SK-N-SH treated with all-trans-retinoic acid at 6 μM for 48 hours (cell line): ENCODE measurements around the gene HIP1.

Experiments
- ATAC-seq: fragments of 200-7000 bp; cut with Tn5 transposase; 3 replicates; pipeline ENCODE4 v1.9.1; 2020; ENCODE audit warnings: mild to moderate bottlenecking, moderate library complexity
- ARNTL ChIP-seq: fragments of 450-650 bp; formaldehyde crosslinking; IDR thresholded peaks from 2 replicates; pipeline ENCODE4 v1.5.0; 2020; ENCODE audit warnings: low read depth, mild to moderate bottlenecking, moderate library complexity, borderline replicate concordance
- BACH2 ChIP-seq: fragments of 250-450 bp; sonication (Bioruptor Pico); IDR thresholded peaks from 2 replicates; pipeline ENCODE4 v1.9.0; 2021; ENCODE audit warnings: mild to moderate bottlenecking, borderline replicate concordance
- CSDC2 ChIP-seq: fragments of 250-450 bp; sonication (Bioruptor Pico); IDR thresholded peaks from 2 replicates; pipeline ENCODE4 v1.5.0; 2020; ENCODE audit warnings: mild to moderate bottlenecking, moderate library complexity
- CSRNP3 ChIP-seq: fragments of 250-450 bp; sonication (Bioruptor Pico); IDR thresholded peaks from 2 replicates; pipeline ENCODE4 v1.5.1; 2021; ENCODE audit warnings: mild to moderate bottlenecking, moderate library complexity
- ESRRG ChIP-seq: fragments of 250-450 bp; sonication (Bioruptor Pico); IDR thresholded peaks from 2 replicates; pipeline ENCODE4 v1.6.1; 2021; ENCODE audit warnings: mild to moderate bottlenecking
- GLIS3 ChIP-seq: fragments of 250-450 bp; sonication (Bioruptor Pico); IDR thresholded peaks from 2 replicates; pipeline ENCODE4 v1.5.0; 2020; ENCODE audit warnings: mild to moderate bottlenecking, moderate library complexity
- OSR1 ChIP-seq: fragments of 250-450 bp; sonication (Bioruptor Pico); IDR thresholded peaks from 2 replicates; pipeline ENCODE4 v1.8.0; 2022; ENCODE audit warnings: moderate library complexity, mild to moderate bottlenecking, inconsistent platforms
- PATZ1 ChIP-seq: fragments of 250-450 bp; sonication (Bioruptor Pico); IDR thresholded peaks from 2 replicates; pipeline ENCODE4 v1.8.0; 2020; ENCODE audit warnings: mild to moderate bottlenecking, moderate library complexity, borderline replicate concordance
- POU6F1 ChIP-seq: fragments of 250-450 bp; sonication (Bioruptor Pico); IDR thresholded peaks from 2 replicates; pipeline ENCODE4 v1.8.0; 2021; ENCODE audit warnings: low read depth, mild to moderate bottlenecking, moderate library complexity, borderline replicate concordance
- PPARA ChIP-seq: fragments of 250-450 bp; sonication (Bioruptor Pico); IDR thresholded peaks from 2 replicates; pipeline ENCODE4 v1.5.0; 2020; ENCODE audit warnings: mild to moderate bottlenecking, borderline replicate concordance
- RARB ChIP-seq: fragments of 250-450 bp; sonication (Bioruptor Pico); IDR thresholded peaks from 2 replicates; pipeline ENCODE4 v1.8.0; 2021; ENCODE audit warnings: mild to moderate bottlenecking, moderate library complexity
- SNAI2 ChIP-seq: fragments of 250-450 bp; sonication (Bioruptor Pico); IDR thresholded peaks from 2 replicates; pipeline ENCODE4 v1.5.0; 2020; ENCODE audit warnings: mild to moderate bottlenecking, moderate library complexity
- TCF4 ChIP-seq: fragments of 250-450 bp; sonication (Bioruptor Pico); IDR thresholded peaks from 2 replicates; pipeline ENCODE4 v1.8.0; 2021; ENCODE audit warnings: mild to moderate bottlenecking, moderate library complexity, borderline replicate concordance
- TSHZ2 ChIP-seq: fragments of 250-450 bp; sonication (Bioruptor Pico); IDR thresholded peaks from 2 replicates; pipeline ENCODE4 v1.5.0; 2020; ENCODE audit warnings: mild to moderate bottlenecking, moderate library complexity
- ZC3H10 ChIP-seq: fragments of 250-450 bp; sonication (Bioruptor Pico); IDR thresholded peaks from 2 replicates; pipeline ENCODE4 v1.5.1; 2021; ENCODE audit warnings: mild to moderate bottlenecking, moderate library complexity
- ZFP3 ChIP-seq: fragments of 250-450 bp; sonication (Bioruptor Pico); IDR thresholded peaks from 2 replicates; pipeline ENCODE4 v1.5.0; 2020; ENCODE audit warnings: mild to moderate bottlenecking, moderate library complexity
- ZFP30 ChIP-seq: fragments of 450-650 bp; formaldehyde crosslinking; IDR thresholded peaks from 2 replicates; pipeline ENCODE4 v1.5.0; 2022; ENCODE audit warnings: mild to moderate bottlenecking, moderate library complexity
- ZNF565 ChIP-seq: fragments of 450-650 bp; formaldehyde crosslinking; conservative IDR thresholded peaks from 2 replicates; pipeline ENCODE4 v1.5.0; 2020; ENCODE audit warnings: low read depth, mild to moderate bottlenecking, moderate library complexity
- ZNF70 ChIP-seq: fragments of 450-650 bp; formaldehyde crosslinking; IDR thresholded peaks from 2 replicates; pipeline ENCODE4 v1.5.0; 2020; ENCODE audit warnings: mild to moderate bottlenecking, moderate library complexity
- ZNF8 ChIP-seq: fragments of 450-650 bp; formaldehyde crosslinking; IDR thresholded peaks from 2 replicates; pipeline ENCODE4 v1.5.0; 2020; ENCODE audit warnings: mild to moderate bottlenecking, moderate library complexity

The HIP1 gene

GRCh38 chr7:75628055-75628454, 110.7 kb downstream of the HIP1 start:
- ATAC-seq: no peak

GRCh38 chr7:75626954-75627353, 111.8 kb downstream of the HIP1 start:
- TF ChIP-seq POU6F1 (CRISPR knock-in tag) (no peak), CSRNP3 (no peak), ZC3H10 (CRISPR knock-in tag) (no peak), BACH2 (CRISPR knock-in tag) (no peak), ARNTL (no peak), TCF4 (CRISPR knock-in tag) (no peak), GLIS3 (CRISPR knock-in tag) (no peak), ZNF565 (CRISPR knock-in tag) (no peak)
- TF ChIP-seq, all 23 proteins: peak for 0
- ATAC-seq: no peak

More at GRCh38 chr7:75628055-75628454, 110.7 kb downstream of the HIP1 start:
- TF ChIP-seq CSRNP3 (no peak), POU6F1 (CRISPR knock-in tag) (no peak), PATZ1 (CRISPR knock-in tag) (no peak), ZNF70 (no peak), TSHZ2 (CRISPR knock-in tag) (no peak), PPARA (CRISPR knock-in tag) (no peak), ESRRG (CRISPR knock-in tag) (no peak), ZNF565 (CRISPR knock-in tag) (no peak), CSDC2 (CRISPR knock-in tag) (no peak), ZFP30 (CRISPR knock-in tag) (no peak), ZNF8 (CRISPR knock-in tag) (no peak), SNAI2 (CRISPR knock-in tag) (no peak), OSR1 (CRISPR knock-in tag) (no peak), TCF4 (CRISPR knock-in tag) (no peak), ZFP3 (no peak), RARB (CRISPR knock-in tag) (no peak), GLIS3 (CRISPR knock-in tag) (no peak), ZC3H10 (CRISPR knock-in tag) (no peak)
